Measurements from ENCODE around the gene RGS12.

RGS12 gene

DNA sequence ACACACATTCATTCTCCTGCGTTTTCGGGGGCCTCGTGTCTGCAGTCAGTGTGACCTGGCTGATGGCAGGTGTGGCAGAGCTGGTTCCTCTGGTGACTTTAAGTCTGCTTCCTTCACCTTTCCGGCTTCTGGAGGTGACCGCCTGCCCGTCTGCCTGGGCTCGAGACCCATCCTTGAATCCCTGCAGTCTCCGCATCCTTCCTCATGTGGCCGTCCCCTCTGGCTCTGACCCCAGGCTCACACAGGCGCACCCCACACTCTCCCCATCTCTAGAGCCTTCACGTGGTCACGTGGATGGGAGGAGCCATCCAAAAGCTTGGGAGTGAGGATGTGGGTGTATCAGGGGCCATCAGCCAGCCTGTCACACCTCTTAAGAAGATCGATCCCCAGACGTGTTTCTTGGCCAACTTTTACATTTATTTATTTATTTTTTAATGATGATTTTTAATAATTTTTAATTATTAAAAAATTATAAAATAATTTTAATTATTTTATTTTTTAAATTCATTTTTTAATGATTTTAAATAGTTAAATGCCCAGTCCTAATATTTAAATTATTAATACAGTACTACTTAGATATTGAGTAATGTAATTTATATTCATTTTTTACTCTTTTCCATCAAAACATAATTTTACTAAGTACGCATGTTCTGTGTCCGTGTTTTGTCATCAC, 20.9 kb downstream of the RGS12 start:
- no peak for DNase-seq

- no peak for DNase-seq
Measured at GRCh38 chr4:3314706-3315260, 22.0 kb downstream of the RGS12 start.

DNA sequence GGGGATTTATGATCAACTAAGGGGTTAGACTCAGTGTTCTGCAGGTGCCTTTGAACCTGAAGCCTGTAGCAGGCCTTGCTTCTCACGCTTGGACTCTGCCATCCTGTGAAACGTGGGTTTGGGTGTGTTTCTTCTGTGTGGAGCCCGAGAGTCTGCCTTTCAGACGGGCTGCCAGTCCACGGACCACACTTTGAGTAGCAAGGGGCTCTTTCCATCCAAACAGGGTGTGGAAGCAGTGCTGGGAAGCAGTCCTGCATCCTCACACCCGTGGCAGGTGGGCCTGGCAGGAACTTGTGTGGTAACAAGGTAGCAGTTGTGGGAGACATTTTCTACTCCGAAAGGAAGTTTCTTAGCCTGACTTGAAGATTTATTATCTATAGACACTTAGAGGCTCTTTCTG, 22.7 kb downstream of the RGS12 start:
- DNase-seq, result no peak

DNA sequence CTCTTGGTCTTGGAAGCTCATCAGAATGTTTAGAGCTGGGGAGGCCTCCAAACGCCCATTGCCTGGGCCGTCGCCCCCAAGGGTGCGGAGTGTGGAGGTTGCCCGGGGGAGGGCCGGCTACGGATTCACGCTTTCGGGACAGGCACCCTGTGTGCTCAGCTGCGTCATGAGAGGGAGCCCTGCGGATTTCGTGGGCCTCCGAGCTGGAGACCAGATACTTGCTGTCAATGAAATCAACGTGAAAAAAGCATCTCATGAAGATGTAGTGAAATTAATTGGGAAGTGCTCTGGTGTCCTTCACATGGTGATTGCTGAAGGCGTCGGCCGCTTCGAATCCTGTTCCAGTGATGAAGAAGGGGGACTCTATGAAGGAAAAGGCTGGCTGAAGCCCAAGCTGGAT, 23.3 kb downstream of the RGS12 start:
- no peak for DNase-seq

DNA sequence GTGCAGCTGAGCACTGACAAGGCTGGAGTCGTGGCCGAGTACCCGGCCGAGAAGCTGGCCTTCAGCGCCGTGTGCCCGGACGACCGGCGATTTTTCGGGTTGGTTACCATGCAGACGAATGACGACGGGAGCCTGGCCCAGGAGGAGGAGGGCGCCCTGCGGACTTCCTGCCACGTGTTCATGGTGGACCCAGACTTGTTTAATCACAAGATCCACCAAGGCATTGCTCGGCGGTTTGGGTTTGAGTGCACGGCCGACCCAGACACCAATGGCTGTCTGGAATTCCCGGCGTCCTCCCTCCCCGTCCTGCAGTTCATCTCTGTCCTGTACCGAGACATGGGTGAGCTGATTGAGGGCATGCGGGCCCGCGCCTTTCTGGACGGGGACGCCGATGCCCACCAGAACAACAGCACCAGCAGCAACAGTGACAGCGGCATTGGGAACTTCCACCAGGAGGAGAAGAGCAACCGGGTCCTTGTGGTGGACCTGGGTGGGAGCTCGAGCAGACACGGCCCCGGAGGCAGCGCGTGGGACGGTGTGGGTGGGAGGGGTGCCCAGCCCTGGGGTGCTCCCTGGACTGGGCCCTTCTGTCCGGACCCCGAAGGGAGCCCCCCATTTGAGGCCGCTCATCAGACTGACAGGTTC, 24.3 kb downstream of the RGS12 start:
- no peak for DNase-seq

GRCh38 chr4:3317656-3318211, 24.9 kb downstream of the RGS12 start:
- no peak for DNase-seq

- DNase-seq, result no peak
Measured at GRCh38 chr4:3318561-3319021, 25.8 kb downstream of the RGS12 start.

DNA sequence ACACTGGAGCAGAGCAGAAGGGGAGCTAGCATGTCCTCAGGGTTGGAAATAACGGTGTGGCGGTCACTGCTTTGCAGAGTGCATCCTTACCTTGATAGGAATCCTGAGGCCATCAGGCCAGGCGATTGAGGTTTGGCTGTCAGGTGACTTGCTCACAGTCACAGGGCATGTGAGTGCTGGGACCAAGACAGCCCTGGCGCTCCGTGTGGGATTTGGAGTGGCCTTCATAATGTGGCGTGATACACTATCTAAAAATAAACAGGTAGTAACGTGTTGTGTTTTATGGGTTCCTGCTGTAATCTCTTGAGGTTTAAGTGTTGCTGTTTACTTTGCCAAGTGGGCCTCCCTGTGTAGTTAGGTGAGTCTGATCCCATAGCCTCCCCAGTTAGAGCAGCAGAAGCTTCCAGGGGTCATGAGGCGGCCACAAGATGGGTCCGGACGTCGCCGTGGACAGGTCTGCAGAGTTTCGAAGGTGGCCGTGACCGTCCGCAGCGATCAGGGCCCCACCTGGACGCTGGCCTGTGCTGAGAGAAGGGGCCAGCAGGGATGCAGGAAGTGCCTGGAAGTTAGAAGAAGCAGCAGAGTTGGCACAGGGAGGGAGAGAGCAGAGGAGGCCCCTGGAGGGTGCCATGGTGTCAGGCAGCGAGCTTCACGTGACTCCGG, 27.7 kb downstream of the RGS12 start:
- no peak for DNase-seq

- DNase-seq, result no peak
Measured at GRCh38 chr4:3321295-3321889, 28.6 kb downstream of the RGS12 start.

DNA sequence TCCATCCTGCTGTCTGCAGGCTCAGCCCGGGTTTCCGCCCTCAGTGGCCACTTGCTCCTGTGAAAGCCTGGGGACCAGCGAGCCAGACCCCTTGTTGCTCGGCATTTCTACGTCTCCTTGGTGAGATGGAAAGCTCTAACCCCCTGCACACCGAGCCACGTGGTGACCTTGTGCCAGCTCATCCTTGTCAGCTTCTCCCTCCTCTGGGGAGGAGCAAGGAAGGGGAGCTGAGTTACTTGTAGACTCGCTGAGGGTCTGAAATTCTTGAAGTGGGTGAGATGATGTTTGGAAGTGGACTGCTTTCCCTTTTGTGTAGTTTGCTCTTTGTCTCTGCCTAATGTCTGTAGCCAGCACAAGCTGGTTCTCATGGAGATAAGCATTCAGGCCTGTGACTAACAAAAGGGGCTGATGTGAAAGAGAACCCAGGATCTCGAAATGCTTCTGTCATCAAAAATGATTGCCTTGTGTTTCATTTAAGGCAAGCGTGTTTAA, 29.3 kb downstream of the RGS12 start:
- DNase-seq, result no peak

- DNase-seq, result no peak
Measured at GRCh38 chr4:3323071-3323481, 30.3 kb downstream of the RGS12 start.

DNA sequence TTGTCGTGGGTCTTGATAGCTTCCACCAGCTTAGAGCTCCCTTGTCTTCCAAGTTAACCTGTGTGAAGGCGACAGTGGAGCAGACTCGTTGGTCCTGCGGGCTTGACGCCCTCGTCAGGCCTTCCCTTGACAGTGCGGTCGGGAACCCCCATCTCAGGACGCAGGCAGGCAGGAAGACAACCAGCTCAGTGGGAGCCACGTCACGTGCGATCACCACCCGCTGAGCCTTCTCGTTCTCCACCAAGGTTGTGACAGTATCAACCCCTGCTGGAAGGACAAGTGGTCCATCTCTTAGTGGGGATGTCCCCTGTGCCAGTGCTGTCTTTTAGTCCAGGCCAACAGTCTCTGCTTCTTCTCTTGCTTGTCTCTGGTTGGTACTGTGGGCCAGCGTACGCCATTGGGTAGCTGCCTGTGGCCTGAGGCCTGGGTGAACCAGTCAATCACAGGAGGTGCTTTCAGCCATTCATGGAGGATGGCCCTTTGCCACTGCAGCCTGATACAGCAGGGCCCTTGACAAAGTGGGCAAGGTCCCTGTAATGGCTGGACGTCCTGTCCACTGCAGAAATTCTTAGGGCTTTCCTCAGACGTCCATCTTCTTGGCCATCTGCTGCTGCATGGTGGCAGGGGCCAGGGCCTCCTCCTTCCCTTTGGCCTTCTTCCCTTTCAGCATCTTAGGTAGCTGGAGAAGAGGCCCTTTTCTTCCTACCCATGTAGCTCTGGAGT, 31.4 kb downstream of the RGS12 start:
- DNase-seq, result no peak

GRCh38 chr4:3328814-3329663, 36.2 kb downstream of the RGS12 start:
- DNase-seq, result no peak

- no peak for DNase-seq
Measured at GRCh38 chr4:3329887-3330286, 37.1 kb downstream of the RGS12 start.

GRCh38 chr4:3330707-3331106, 37.9 kb downstream of the RGS12 start:
- DNase-seq, result no peak

- no peak for DNase-seq
Measured at GRCh38 chr4:3331511-3332394, 38.9 kb downstream of the RGS12 start.

DNA sequence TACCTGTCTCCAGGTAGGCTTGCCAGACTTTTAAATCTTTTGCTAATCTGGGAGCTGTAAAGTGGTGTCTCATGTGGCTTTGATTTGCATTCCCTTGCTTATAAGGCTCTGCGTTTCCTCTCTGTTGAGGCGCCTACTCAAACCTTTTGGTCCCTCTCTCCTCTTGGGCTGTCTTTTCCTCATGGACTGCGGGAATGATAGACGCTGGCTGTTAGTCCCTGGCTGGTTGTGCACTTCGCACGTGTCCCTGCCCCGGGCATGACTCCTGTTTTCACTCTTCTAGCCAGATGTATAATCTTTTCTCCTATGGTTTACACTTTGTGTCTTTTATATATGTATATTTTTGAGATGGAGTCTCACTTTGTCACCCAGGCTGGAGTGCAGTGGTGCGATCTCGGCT, 39.7 kb downstream of the RGS12 start:
- no peak for DNase-seq

DNA sequence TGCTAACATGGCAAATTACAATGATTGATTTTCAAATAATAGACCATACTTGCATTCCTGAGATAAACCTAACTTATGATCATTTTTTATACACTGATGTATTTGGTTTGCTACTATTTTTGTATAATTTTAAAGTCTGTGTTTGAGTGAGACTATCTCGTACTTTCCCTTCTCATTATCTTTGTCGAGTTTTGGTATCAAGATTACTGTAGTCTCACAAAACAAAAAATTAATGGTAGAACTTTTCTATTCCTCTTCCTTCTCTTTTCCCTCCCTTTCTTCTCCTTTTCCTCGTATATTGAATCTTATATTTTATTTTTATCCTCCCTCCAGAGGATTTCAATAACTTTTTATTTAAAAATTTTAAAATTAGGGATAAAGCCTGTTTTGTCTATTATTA, 41.5 kb downstream of the RGS12 start:
- DNase-seq, result no peak

- DNase-seq, result no peak
Measured at GRCh38 chr4:3335385-3335784, 42.6 kb downstream of the RGS12 start.

DNA sequence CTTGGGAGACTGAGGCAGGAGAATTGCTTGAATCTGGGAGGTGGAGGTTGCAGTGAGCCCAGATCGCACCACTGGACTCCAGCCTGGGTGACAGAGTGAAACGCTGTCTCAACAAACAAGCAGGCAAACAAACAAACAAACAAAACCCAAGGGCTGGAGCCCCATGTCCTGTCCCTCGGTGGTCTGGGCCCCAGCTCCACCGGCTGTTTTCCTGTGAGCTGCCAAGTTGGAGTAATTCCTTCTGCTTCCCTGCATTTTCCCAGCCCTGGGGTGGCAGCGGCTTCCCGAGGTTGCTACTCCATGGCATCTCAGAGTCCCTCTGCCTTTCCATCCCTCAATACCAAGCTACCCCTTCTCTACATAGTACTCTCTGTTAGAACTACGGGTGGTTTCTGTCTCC, 43.2 kb downstream of the RGS12 start:
- DNase-seq, result no peak
